ENCODE results near the gene RGS17.

RGS17 gene

GRCh38 chr6:153083869-153084268, 47.2 kb downstream of the RGS17 start:
- DNase-seq (ENCODE audit: low read depth), result no peak

GRCh38 chr6:153081914-153082313, 49.2 kb downstream of the RGS17 start:
- no peak for DNase-seq (ENCODE audit: low read depth)

- DNase-seq (ENCODE audit: low read depth), result no peak
These were observed 54.7 kb downstream of the RGS17 start for GRCh38 chr6:153076431-153076830.

GRCh38 chr6:153074761-153075160, 56.3 kb downstream of the RGS17 start:
- DNase-seq (ENCODE audit: low read depth), result no peak

GRCh38 chr6:153073841-153074240, 57.2 kb downstream of the RGS17 start:
- no peak for DNase-seq (ENCODE audit: low read depth)

- DNase-seq (ENCODE audit: low read depth), result no peak
These were observed 60.3 kb downstream of the RGS17 start for GRCh38 chr6:153070756-153071155.

GRCh38 chr6:153069897-153070296, 61.2 kb downstream of the RGS17 start:
- DNase-seq (ENCODE audit: low read depth), result no peak

- no peak for DNase-seq (ENCODE audit: low read depth)
These were observed 65.9 kb downstream of the RGS17 start for GRCh38 chr6:153065222-153065621.

- DNase-seq (ENCODE audit: low read depth), result no peak
These were observed 67.1 kb downstream of the RGS17 start for GRCh38 chr6:153063936-153064335.

GRCh38 chr6:153062516-153062915, 68.6 kb downstream of the RGS17 start:
- no peak for DNase-seq (ENCODE audit: low read depth)

- no peak for DNase-seq (ENCODE audit: low read depth)
These were observed 71.3 kb downstream of the RGS17 start for GRCh38 chr6:153059757-153060156.

- DNase-seq (ENCODE audit: low read depth), result no peak
These were observed 71.8 kb downstream of the RGS17 start for GRCh38 chr6:153059311-153059710.

- no peak for DNase-seq (ENCODE audit: low read depth)
These were observed 72.2 kb downstream of the RGS17 start for GRCh38 chr6:153058909-153059308.

GRCh38 chr6:153058291-153058690, 72.8 kb downstream of the RGS17 start:
- no peak for DNase-seq (ENCODE audit: low read depth)

- no peak for DNase-seq (ENCODE audit: low read depth)
These were observed 74.8 kb downstream of the RGS17 start for GRCh38 chr6:153056308-153056707.

GRCh38 chr6:153051801-153052200, 79.3 kb downstream of the RGS17 start:
- DNase-seq (ENCODE audit: low read depth), result no peak

GRCh38 chr6:153048631-153049030, 82.5 kb downstream of the RGS17 start:
- DNase-seq (ENCODE audit: low read depth), result no peak

GRCh38 chr6:153047386-153047785, 83.7 kb downstream of the RGS17 start:
- DNase-seq (ENCODE audit: low read depth), result no peak

GRCh38 chr6:153045271-153045670, 85.8 kb downstream of the RGS17 start:
- DNase-seq (ENCODE audit: low read depth), result no peak

GRCh38 chr6:153044295-153044694, 86.8 kb downstream of the RGS17 start:
- no peak for DNase-seq (ENCODE audit: low read depth)

GRCh38 chr6:153043719-153044118, 87.4 kb downstream of the RGS17 start:
- no peak for DNase-seq (ENCODE audit: low read depth)

- no peak for DNase-seq (ENCODE audit: low read depth)
These were observed 92.6 kb downstream of the RGS17 start for GRCh38 chr6:153038378-153039057.

- no peak for DNase-seq (ENCODE audit: low read depth)
These were observed 96.9 kb downstream of the RGS17 start for GRCh38 chr6:153034139-153034538.

GRCh38 chr6:153032255-153032882, 98.7 kb downstream of the RGS17 start:
- DNase-seq (ENCODE audit: low read depth), result no peak
